ENCODE measurements around the gene TCF7L2.
"Not testable (repeated sequence)": the region's sequence is repeated elsewhere in the genome, so short reads cannot be mapped to it uniquely, and the experiment has no call there.

Gene TCF7L2

DNA sequence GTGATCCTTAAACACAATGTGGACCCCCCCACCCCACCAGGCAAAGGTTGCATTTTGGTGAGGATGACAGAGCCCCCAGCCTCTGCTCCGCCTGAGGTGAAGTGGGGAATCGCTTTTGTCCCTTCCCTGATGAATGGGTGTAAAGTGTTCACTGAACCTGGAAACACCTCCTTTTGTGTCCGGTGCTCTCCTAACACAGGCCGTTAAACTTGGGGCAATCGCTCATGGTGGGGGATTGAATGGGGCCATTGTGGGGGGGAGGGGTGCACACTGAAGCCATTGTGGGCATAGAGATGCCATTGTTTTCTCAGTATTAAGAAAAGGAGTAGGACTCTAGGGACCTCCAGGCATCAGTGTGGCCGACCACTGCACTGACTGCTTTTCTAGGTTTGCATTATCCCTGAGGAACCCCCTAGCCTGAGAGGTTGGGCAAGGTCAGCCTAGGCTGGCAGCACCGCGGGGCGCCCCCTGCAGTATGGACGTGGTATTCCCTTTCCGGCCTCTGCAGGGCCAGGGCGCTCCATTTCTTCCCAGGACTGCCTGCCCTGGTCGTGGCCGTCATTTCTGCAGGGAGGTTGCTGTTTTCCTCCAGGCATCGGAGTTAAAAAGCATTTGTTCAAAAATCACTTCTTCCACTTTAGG is 158.3 kb downstream of the TCF7L2 start:
- no peak overlapping the region for H3K4me3 ChIP-seq (replicated peaks; ENCODE audit: low read depth, low read length)
- no peak for DNase-seq (ENCODE audit: extremely low read depth, low read depth)
- TF ChIP-seq, protein P1, sequence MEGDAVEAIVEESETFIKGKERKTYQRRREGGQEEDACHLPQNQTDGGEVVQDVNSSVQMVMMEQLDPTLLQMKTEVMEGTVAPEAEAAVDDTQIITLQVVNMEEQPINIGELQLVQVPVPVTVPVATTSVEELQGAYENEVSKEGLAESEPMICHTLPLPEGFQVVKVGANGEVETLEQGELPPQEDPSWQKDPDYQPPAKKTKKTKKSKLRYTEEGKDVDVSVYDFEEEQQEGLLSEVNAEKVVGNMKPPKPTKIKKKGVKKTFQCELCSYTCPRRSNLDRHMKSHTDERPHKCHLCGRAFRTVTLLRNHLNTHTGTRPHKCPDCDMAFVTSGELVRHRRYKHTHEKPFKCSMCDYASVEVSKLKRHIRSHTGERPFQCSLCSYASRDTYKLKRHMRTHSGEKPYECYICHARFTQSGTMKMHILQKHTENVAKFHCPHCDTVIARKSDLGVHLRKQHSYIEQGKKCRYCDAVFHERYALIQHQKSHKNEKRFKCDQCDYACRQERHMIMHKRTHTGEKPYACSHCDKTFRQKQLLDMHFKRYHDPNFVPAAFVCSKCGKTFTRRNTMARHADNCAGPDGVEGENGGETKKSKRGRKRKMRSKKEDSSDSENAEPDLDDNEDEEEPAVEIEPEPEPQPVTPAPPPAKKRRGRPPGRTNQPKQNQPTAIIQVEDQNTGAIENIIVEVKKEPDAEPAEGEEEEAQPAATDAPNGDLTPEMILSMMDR (IDR thresholded peaks at IDR 0.05; ENCODE audit: low read depth, low read length, missing control alignments): peak; percentile 67

DNA sequence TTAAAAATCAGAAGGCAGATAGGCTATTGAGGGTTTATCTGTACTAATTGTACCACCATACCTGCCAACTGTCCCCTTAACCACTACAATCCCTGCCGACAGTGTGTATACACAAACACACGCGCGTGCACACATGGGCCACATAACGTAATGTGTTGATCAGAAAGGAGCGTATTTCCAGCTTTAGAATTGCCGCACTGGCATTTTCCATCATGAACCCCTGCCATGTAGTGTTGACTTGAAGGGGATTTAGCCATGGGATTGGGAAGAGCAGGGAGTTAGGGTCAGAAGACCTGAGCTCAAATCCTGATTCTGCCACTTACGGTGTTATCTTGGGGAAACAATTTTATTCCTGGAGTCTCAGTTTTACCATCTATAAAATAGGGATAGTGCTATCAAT is 158.9 kb downstream of the TCF7L2 start:
- TF ChIP-seq, protein P1 (IDR thresholded peaks at IDR 0.05; ENCODE audit: low read depth, low read length, missing control alignments): no peak
- no peak overlapping the region for H3K4me3 ChIP-seq (replicated peaks; ENCODE audit: low read depth, low read length)

DNA sequence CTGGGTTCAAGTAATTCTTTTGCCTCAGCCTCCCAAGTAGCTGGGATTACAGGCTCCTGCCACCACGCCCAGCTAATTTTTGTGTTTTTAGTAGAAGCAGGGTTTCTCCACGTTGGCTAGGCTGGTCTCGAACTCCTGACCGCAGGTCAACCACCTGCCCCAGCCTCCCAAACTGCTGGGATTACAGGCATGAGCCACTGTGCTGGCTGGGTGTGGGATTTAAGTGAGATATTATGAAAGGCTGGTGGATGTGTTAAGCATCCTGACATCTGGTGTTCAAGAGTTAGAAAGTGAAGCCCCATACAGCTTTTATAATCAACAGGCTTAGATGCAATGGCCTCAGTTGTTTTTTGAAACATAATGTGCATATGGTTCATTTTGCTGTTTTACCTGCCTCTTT is 159.4 kb downstream of the TCF7L2 start:
- not testable (repeated sequence) for DNase-seq (ENCODE audit: extremely low read depth, low read depth); H3K4me3 ChIP-seq (replicated peaks; ENCODE audit: low read depth, low read length)

More for the DNA sequence above, 158.9 kb downstream of the TCF7L2 start:
- no peak for DNase-seq (ENCODE audit: extremely low read depth, low read depth)

DNA sequence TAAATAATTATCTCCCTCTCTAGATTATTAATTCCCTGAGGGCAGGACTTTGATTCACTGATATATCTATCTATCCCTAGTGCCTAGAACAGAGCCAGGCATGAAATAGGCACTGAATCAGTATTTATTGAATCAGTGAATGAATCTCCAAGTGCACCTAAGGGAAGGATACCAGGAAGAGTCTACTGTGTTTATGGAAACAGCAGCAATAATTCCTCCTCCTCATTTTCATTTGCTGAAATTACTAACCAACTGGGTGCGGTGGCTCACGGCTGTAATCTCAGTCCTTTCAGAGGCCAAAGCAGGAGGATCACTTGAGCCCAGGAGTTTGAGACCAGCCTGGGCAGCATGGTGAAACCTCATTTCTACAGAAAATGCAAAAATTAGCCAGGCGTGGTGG is 161.2 kb downstream of the TCF7L2 start:
- no peak overlapping the region for H3K4me3 ChIP-seq (replicated peaks; ENCODE audit: low read depth, low read length)
- TF ChIP-seq, protein P1 (IDR thresholded peaks at IDR 0.05; ENCODE audit: low read depth, low read length, missing control alignments): no peak
- DNase-seq (ENCODE audit: extremely low read depth, low read depth): no peak

DNA sequence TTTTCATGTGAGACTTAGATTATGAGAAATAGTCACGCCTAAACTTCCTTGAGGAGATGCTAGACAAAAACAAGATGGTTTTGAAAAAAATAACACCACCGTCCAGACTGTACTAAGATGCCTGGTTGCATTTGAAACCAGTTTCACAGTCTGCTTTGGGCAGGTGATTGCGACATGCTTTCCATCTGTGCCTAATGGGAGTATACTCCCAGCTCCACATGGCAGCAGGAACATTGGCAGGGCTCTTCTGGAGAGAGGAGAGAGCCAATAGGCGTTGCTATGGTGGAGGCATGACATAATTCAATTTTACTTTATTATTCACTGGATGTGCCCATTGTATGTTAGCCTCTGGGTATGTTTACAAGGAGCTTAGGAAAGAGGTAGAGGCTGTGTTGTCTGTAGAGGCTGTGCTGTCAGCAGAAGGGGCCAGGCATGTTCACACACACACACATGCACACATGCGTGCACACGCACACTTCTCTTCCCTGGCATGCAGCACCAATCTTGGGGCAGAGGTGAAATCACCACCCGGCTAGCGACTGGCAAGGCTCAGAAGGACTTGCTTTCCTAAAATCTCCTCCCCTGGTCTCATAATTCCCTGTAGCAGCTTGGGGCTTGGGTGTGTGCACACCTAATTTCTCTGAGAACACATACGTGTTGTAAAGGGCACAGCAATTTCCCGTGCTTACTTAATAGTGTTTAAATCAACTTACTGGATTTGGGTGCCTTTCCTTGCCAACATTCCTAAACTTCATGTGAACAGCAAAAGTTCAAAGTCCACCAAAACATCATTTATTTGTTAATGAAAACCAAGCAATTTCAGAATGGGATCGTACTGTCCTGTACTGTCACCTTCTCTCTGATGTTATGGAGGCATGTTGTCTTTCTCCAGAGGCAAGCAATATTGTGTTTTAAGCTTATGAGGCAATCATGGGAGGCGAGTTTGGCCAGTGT is 162.1 kb downstream of the TCF7L2 start:
- TF ChIP-seq, protein P1 (IDR thresholded peaks at IDR 0.05; ENCODE audit: low read depth, low read length, missing control alignments): no peak
- H3K4me3 ChIP-seq (replicated peaks; ENCODE audit: low read depth, low read length): no peak overlapping the region
- no peak for DNase-seq (ENCODE audit: extremely low read depth, low read depth)

DNA sequence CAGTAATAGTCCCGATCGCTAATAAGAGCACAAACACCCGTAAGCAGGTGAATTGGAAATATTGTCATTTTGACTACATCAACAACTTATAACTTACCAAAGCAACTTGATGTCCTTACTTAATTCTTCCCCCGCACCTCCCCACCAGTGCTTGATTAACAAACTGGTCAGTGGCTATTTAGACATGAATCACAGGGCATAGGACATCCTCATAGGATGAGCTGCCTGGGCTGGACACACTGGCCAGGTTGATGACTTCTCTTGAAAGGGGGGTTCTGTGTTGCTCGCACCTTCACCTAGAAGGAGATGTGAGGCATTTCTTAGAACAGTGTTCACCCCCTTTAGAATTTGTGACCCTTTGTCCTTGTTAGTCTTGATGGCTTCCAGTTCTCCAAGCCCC is 163.2 kb downstream of the TCF7L2 start:
- DNase-seq (ENCODE audit: extremely low read depth, low read depth): no peak
- TF ChIP-seq, protein P1 (IDR thresholded peaks at IDR 0.05; ENCODE audit: low read depth, low read length, missing control alignments): no peak
- H3K4me3 ChIP-seq (replicated peaks; ENCODE audit: low read depth, low read length): no peak overlapping the region

DNA sequence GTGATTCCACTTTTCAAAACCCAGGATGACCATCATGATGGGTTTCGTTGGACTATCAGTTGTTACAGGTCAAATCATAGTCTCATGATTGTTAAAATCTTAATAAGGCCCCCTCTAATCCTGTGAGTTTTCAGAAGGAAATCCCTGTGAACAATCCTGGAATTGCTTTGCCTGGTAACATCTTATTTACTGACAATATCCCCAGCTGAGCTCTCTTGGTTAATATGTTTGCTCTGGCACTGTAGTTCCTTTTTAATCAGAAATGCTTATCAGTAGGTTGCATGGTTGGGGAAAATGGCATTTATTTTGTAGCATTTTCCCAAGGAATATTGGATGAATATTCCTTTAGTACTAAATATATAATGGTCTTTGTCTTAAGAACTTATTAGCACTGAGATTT is 163.9 kb downstream of the TCF7L2 start:
- TF ChIP-seq, protein P1 (IDR thresholded peaks at IDR 0.05; ENCODE audit: low read depth, low read length, missing control alignments): no peak

More for the DNA sequence above, 163.9 kb downstream of the TCF7L2 start:
- no peak overlapping the region for H3K4me3 ChIP-seq (replicated peaks; ENCODE audit: low read depth, low read length)
- no peak for DNase-seq (ENCODE audit: extremely low read depth, low read depth)

Data from HFF-Myc (cell line).